Ovary (tissue), 9 donors: ENCODE measurements around the gene OOSP1. TPM values are rescaled to one million over a fixed set of nuclear protein-coding genes. Genes with fewer than 3 reads are reported as not detected.

ENCODE experiments used
- DNase-seq, 5 donors: peaks; one replicate each; pipeline ENCODE4 v3.0.0-alpha.2; 2019 to 2020
- H3K27ac ChIP-seq, 2 donors: fragments of 200-600 bp; one replicate each; pipeline versions ENCODE4 v1.5.1 to v1.8.0; 2019 to 2022
- H3K27me3 ChIP-seq: fragments of 200-600 bp; one replicate; pipeline ENCODE4 v1.8.0; 2022
- H3K36me3 ChIP-seq: fragments of 200-600 bp; sonication (generic); one replicate; pipeline ENCODE4 v1.5.1; 2019
- H3K4me1 ChIP-seq: one replicate; pipeline ENCODE4 v1.8.1; 2013; ENCODE audit warnings: mild to moderate bottlenecking, moderate library complexity; ENCODE audit not compliant: insufficient read depth
- H3K4me3 ChIP-seq: fragments of 200-600 bp; sonication (generic); one replicate; pipeline ENCODE4 v1.5.1; 2017
- H3K9me3 ChIP-seq, 2 donors: fragments of 200-600 bp in 1 of 2; sonication (generic) in 1 of 2; one replicate each; pipeline versions ENCODE4 v1.5.1 to v1.8.1; 2013 to 2019; ENCODE audit warnings: mild to moderate bottlenecking in 1 of 2, moderate library complexity in 1 of 2
- EP300 ChIP-seq: sonication (generic); formaldehyde crosslinking; IDR thresholded peaks from one replicate; pipeline ENCODE4 v1.6.1; 2017; ENCODE audit warnings: antibody characterized with exemption
- POLR2A ChIP-seq: fragments of 450-650 bp; IDR thresholded peaks from one replicate; pipeline ENCODE4 v1.6.1; 2017; ENCODE audit warnings: antibody characterized with exemption, mild to moderate bottlenecking, moderate library complexity
- WGBS, 3 donors: extraction: QIAGEN DNeasy Blood & Tissue Kit in 1 of 3; methylation state at CpG; one replicate each; pipeline versions ENCODE4 v1.1.5 to v1.1.7; 2013 to 2017; 5-methylcytosine and 5-hydroxymethylcytosine counted together
- intact Hi-C, 4 donors: fragments of 100-400 bp; cut with DNase I; formaldehyde crosslinking; loops; one replicate each; pipeline versions ENCODE4 v1.11.0 to v1.15.1; 2022 to 2023
- polyA plus RNA-seq, 2 donors: library from polyadenylated mRNA; stranded (reverse); fragments of 200-250 nt in 1 of 2; fragments of 350-450 nt in 1 of 2; fragmentation: Illumina TruSeq in 1 of 2; extraction: RNeasy Lipid Tissue Mini Kit (QIAGEN cat#74804) in 1 of 2; gene quantifications; one replicate each; pipeline ENCODE4 v1.2.3, GENCODE V29; 2013 to 2014
- total RNA-seq, 7 donors: library from RNA; depleted of rRNA in 2 of 7; stranded (reverse); fragments of >200 nt in 2 of 7; fragmentation: NEBNext Ultra II Directional in 3 of 7; extraction: Animal tissue kit (Norgen Biotek cat#: 25700) in 3 of 7; gene quantifications; one replicate each; pipeline versions ENCODE4 v1.1.0 to v1.2.4, GENCODE V29; 2016 to 2023
- TF ChIP-seq, protein P1 (sequence below), 3 donors: fragments of 450-650 bp in 2 of 3; fragments of 200-600 bp in 1 of 3; IDR thresholded peaks; one replicate each; pipeline versions ENCODE4 v1.5.1 to v1.8.0; 2016 to 2022; ENCODE audit warnings: antibody characterized with exemption in 3 of 3, mild to moderate bottlenecking in 1 of 3
- donor health status: DM: no; HTN: no; CAD: no; lungs with moderate emphysema.
- donor health status: DM: no; HTN: no; CAD: no.
- donor health status: Bipolar disorder and iron deficiency.
- donor health status: DM: yes; HTN: yes; CAD: no.
- donor health status: DM: no; HTN: no; CAD: no.
- donor health status: DM: yes; HTN: yes; CAD: no.

The OOSP1 gene
- total and polyA plus RNA-seq, 9 donors = not detected

GRCh38 chr11:59992425-59992824 lies 54.2 kb downstream of the OOSP1 start:
- H3K4me1 ChIP-seq = no peaks in the 10 kb centered on the region
- no peak for TF ChIP-seq EP300
- H3K36me3 ChIP-seq = no peaks in the 10 kb centered on the region
- DNase-seq = no peak
- no peaks in the 10 kb centered on the region for H3K27me3 ChIP-seq
- intact Hi-C loops = no loop called here
- no peak overlapping the region for H3K27ac ChIP-seq
- H3K9me3 ChIP-seq = no peaks in the 10 kb centered on the region
- WGBS, 3 donors = 77 to 85% (median 81%) methylated on average over 5 of the region's 5 CpGs
- H3K4me3 ChIP-seq = no peak overlapping the region

GRCh38 chr11:59997800-59998199 lies 59.6 kb downstream of the OOSP1 start:
- no peaks in the 10 kb centered on the region for H3K27me3 ChIP-seq
- TF ChIP-seq EP300 (no peak), POLR2A (no peak)
- TF ChIP-seq, protein P1, sequence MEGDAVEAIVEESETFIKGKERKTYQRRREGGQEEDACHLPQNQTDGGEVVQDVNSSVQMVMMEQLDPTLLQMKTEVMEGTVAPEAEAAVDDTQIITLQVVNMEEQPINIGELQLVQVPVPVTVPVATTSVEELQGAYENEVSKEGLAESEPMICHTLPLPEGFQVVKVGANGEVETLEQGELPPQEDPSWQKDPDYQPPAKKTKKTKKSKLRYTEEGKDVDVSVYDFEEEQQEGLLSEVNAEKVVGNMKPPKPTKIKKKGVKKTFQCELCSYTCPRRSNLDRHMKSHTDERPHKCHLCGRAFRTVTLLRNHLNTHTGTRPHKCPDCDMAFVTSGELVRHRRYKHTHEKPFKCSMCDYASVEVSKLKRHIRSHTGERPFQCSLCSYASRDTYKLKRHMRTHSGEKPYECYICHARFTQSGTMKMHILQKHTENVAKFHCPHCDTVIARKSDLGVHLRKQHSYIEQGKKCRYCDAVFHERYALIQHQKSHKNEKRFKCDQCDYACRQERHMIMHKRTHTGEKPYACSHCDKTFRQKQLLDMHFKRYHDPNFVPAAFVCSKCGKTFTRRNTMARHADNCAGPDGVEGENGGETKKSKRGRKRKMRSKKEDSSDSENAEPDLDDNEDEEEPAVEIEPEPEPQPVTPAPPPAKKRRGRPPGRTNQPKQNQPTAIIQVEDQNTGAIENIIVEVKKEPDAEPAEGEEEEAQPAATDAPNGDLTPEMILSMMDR (IDR thresholded peaks at IDR 0.05) = no peak
- DNase-seq = no peak
- H3K27ac ChIP-seq = no peak overlapping the region
- intact Hi-C loops = no loop called here
- 69 to 85% (median 80%) methylated on average over 2 of the region's 2 CpGs for WGBS, 3 donors
- H3K36me3 ChIP-seq = no peaks in the 10 kb centered on the region
- no peaks in the 10 kb centered on the region for H3K9me3 ChIP-seq
- no peak overlapping the region for H3K4me3 ChIP-seq
- no peaks in the 10 kb centered on the region for H3K4me1 ChIP-seq

GRCh38 chr11:59999691-60000090 lies 61.5 kb downstream of the OOSP1 start:
- WGBS, 3 donors = 60 to 68% (median 66%) methylated on average over 4 of the region's 4 CpGs
- no peaks in the 10 kb centered on the region for H3K4me1 ChIP-seq
- intact Hi-C loops = no loop called here
- no peaks in the 10 kb centered on the region for H3K36me3 ChIP-seq
- TF ChIP-seq, protein P1 (IDR thresholded peaks at IDR 0.05) = no peak
- no peak for TF ChIP-seq POLR2A
- no peak for TF ChIP-seq EP300
- no peak overlapping the region for H3K4me3 ChIP-seq
- no peak overlapping the region for H3K27ac ChIP-seq
- H3K27me3 ChIP-seq = no peaks in the 10 kb centered on the region
- no peaks in the 10 kb centered on the region for H3K9me3 ChIP-seq
- no peak for DNase-seq

DNA sequence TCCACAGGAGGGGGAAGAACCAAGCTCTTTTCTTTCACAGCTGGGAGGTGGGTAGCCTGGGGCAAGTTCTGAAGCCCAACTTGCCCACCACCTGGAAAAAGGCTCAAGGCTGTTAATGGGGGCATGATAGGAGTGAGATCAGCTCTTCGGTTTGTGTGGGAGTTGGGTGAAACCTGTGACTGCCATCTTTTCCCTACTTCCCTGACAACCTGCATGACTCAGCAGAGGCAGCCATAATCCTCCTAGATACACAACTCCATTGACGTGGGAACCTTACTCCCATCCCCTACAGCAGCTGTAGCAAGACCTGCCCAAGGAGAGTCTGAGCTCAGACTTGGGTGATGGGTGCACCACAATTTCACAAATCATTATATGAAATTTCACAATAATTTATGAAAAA lies 65.5 kb downstream of the OOSP1 start:
- TF ChIP-seq EP300 (no peak), POLR2A (no peak)
- TF ChIP-seq, protein P1 (IDR thresholded peaks at IDR 0.05) = no peak
- H3K27ac ChIP-seq = no peak overlapping the region
- no peaks in the 10 kb centered on the region for H3K4me1 ChIP-seq
- H3K27me3 ChIP-seq = no peaks in the 10 kb centered on the region
- no peaks in the 10 kb centered on the region for H3K36me3 ChIP-seq
- no peak overlapping the region for H3K4me3 ChIP-seq
- 71 to 84% (median 74%) methylated on average over 2 of the region's 2 CpGs for WGBS, 3 donors
- no peaks in the 10 kb centered on the region for H3K9me3 ChIP-seq
- intact Hi-C loops = no loop called here
- DNase-seq = no peak

DNA sequence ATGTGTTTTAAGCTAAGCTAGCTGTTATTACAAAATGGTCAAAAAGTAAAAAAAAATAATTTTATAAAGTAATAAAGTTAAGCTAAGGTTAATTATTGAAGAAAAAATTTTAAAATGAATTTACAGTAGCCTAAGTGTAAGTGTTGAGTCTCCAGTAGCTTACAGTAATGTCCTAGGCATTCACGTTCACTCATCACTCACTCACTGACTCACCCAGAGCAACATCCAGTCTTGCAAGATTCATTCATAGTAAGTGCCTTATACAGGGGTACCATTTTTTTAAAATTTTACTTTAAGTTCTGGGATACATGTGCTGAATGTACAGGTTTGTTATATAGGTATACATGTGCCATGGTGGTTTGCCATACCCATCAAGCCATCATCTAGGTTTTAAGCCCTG lies 67.1 kb downstream of the OOSP1 start:
- H3K27ac ChIP-seq = no peak overlapping the region
- no peaks in the 10 kb centered on the region for H3K9me3 ChIP-seq
- WGBS, 3 donors = 44 to 95% (median 86%) methylated on average over 1 of the region's 1 CpG

More for the DNA sequence above, 67.1 kb downstream of the OOSP1 start:
- Histone ChIP-seq H3K36me3 (no peaks in the 10 kb centered on the region), H3K27me3 (no peaks in the 10 kb centered on the region), H3K4me3 (no peak overlapping the region), H3K4me1 (no peaks in the 10 kb centered on the region)
- TF ChIP-seq EP300 = no peak
- no peak for TF ChIP-seq POLR2A
- TF ChIP-seq, protein P1 (IDR thresholded peaks at IDR 0.05) = no peak
- DNase-seq = no peak
- intact Hi-C loops = no loop called here

Other genes with a start within 250 kb of the OOSP1 start
- gene OR10V1, start 224.6 kb upstream of the OOSP1 start, total RNA-seq = not detected
- not detected for gene OR10V1, start 224.6 kb upstream of the OOSP1 start, polyA plus RNA-seq
- gene STX3, start 183.1 kb upstream of the OOSP1 start, total RNA-seq = 10 to 100 TPM; 14.6 to 29.4 (median 16.2) TPM
- gene STX3, start 183.1 kb upstream of the OOSP1 start, polyA plus RNA-seq = 10 to 100 TPM; 13.3 to 23.1 TPM
- gene MRPL16, start 127.7 kb upstream of the OOSP1 start, total RNA-seq = 10 to 100 TPM; 30.0 to 40.4 (median 35.9) TPM
- gene MRPL16, start 127.7 kb upstream of the OOSP1 start, polyA plus RNA-seq = 10 to 100 TPM; 45.4 to 68.1 TPM
- gene CBLIF, start 92.9 kb upstream of the OOSP1 start, total RNA-seq = not detected
- not detected for gene CBLIF, start 92.9 kb upstream of the OOSP1 start, polyA plus RNA-seq
- gene TCN1, start 71.9 kb upstream of the OOSP1 start, total RNA-seq = under 1 TPM in 1 of 7 donors, not detected in 6; 0.48 TPM
- gene TCN1, start 71.9 kb upstream of the OOSP1 start, polyA plus RNA-seq = not detected
- not detected for gene OOSP3, start 59.6 kb upstream of the OOSP1 start, total RNA-seq
- gene OOSP3, start 59.6 kb upstream of the OOSP1 start, polyA plus RNA-seq = not detected
- not detected for gene OOSP4A, start 25.6 kb downstream of the OOSP1 start, total RNA-seq
- under 1 TPM in 1 of 2 donors, not detected in 1; 0.29 TPM for gene OOSP4A, start 25.6 kb downstream of the OOSP1 start, polyA plus RNA-seq
- gene OOSP4B, start 78.7 kb downstream of the OOSP1 start, total RNA-seq = not detected
- gene OOSP4B, start 78.7 kb downstream of the OOSP1 start, polyA plus RNA-seq = under 1 TPM in 1 of 2 donors, not detected in 1; 0.70 TPM
- gene OOSP2, start 102.0 kb downstream of the OOSP1 start, total RNA-seq = not detected
- under 1 TPM; 0.18 to 0.59 TPM for gene OOSP2, start 102.0 kb downstream of the OOSP1 start, polyA plus RNA-seq
- not detected for gene MS4A3, start 118.2 kb downstream of the OOSP1 start, total RNA-seq
- gene MS4A3, start 118.2 kb downstream of the OOSP1 start, polyA plus RNA-seq = not detected
- under 1 TPM in 4 of 7 donors, not detected in 3; 0.23 to 0.80 (median 0.51) TPM for gene MS4A2, start 150.2 kb downstream of the OOSP1 start, total RNA-seq
- 1 to 10 TPM in 1 of 2 donors, under 1 TPM in 1; 0.38 to 1.7 TPM for gene MS4A2, start 150.2 kb downstream of the OOSP1 start, polyA plus RNA-seq
- 10 to 100 TPM in 6 of 7 donors, 1 to 10 TPM in 1; 8.1 to 47.6 (median 28.9) TPM for gene MS4A6A, start 244.7 kb downstream of the OOSP1 start, total RNA-seq
- 100 to 1,000 TPM in 1 of 2 donors, 10 to 100 TPM in 1; 24.7 to 150 TPM for gene MS4A6A, start 244.7 kb downstream of the OOSP1 start, polyA plus RNA-seq